H1 (cell line): ENCODE measurements around the gene FAM98C. TPM values are rescaled to one million over a fixed set of nuclear protein-coding genes. Genes with fewer than 3 reads are reported as not detected.
A peak's percentile ranks its signal among the peaks of the same experiment; 100 is the strongest.

Experiments used
- CTCF ChIA-PET: fragments of 300-600 bp; sonication (Branson Sonifier 250); formaldehyde crosslinking; loops from one replicate; lab custom pipeline; 2021; ENCODE audit not compliant: partially characterized antibody; lab: Charles Lee
- POLR2A ChIA-PET: fragments of 300-600 bp; sonication (Branson Sonifier 250); formaldehyde crosslinking; loops from one replicate; lab custom pipeline; 2021; ENCODE audit warnings: inconsistent platforms; ENCODE audit not compliant: partially characterized antibody; lab: Charles Lee
- DNase-seq, 2 experiments: peaks; one replicate each; pipeline versions ENCODE4 v3.0.0 to v3.0.0-alpha.2; 2010 to 2022; ENCODE audit warnings: low spot score in 2 of 2, low read depth in 1 of 2, mixed read lengths in 1 of 2
- FAIRE-seq: peaks from 2 replicates; lab custom pipeline; 2011; peaks lifted over from hg19 to GRCh38; lab: Jason Lieb, UNC
- H2AFZ ChIP-seq: 2 replicates; pipeline ENCODE4 v1.8.1; 2012; ENCODE audit warnings: low read length, inconsistent platforms
- H2AK5ac ChIP-seq: 2 replicates; pipeline ENCODE4 v1.6.1; 2013; ENCODE audit warnings: low read depth, low read length
- H2BK120ac ChIP-seq: replicated peaks from 2 replicates; pipeline ENCODE3; 2013; ENCODE audit warnings: low read depth, low read length, inconsistent platforms
- H2BK12ac ChIP-seq: 2 replicates; pipeline ENCODE4 v1.6.1; 2013; ENCODE audit warnings: low read depth, low read length
- H2BK15ac ChIP-seq: 2 replicates; pipeline ENCODE4 v1.6.1; 2013; ENCODE audit warnings: low read length
- H2BK20ac ChIP-seq: 2 replicates; pipeline ENCODE4 v1.6.1; 2013; ENCODE audit warnings: low read length
- H2BK5ac ChIP-seq: 2 replicates; pipeline ENCODE4 v1.6.1; 2013; ENCODE audit warnings: low read depth, low read length
- H3K14ac ChIP-seq: 2 replicates; pipeline ENCODE4 v1.6.1; 2013; ENCODE audit warnings: inconsistent platforms; ENCODE audit not compliant: insufficient read length
- H3K18ac ChIP-seq: 2 replicates; pipeline ENCODE4 v1.6.1; 2013; ENCODE audit warnings: low read length; ENCODE audit errors: extremely low read depth
- H3K23ac ChIP-seq: 2 replicates; pipeline ENCODE4 v1.6.1; 2013; ENCODE audit warnings: inconsistent platforms; ENCODE audit not compliant: insufficient read length
- H3K23me2 ChIP-seq: 2 replicates; pipeline ENCODE4 v1.6.1; 2013; ENCODE audit warnings: low read depth, low read length
- H3K27ac ChIP-seq: 2 replicates; pipeline ENCODE4 v1.6.1; 2011; ENCODE audit warnings: low read depth, low read length, inconsistent platforms
- H3K27me3 ChIP-seq, 4 experiments: replicated peaks in 1 of 4; 1 replicate in 1 of 4; 2 replicates in 3 of 4; pipeline versions ENCODE4 v1.6.1 to v1.8.1; 2011 to 2013; ENCODE audit warnings: low read length in 3 of 4, mild to moderate bottlenecking in 3 of 4, inconsistent platforms in 2 of 4, mixed read lengths in 2 of 4, moderate library complexity in 1 of 4; ENCODE audit not compliant: control insufficient read depth in 3 of 4, insufficient read depth in 3 of 4; ENCODE audit errors: extremely low read depth in 1 of 4
- H3K36me3 ChIP-seq, 4 experiments: 2 replicates each; pipeline versions ENCODE4 v1.6.1 to v1.8.1; 2011 to 2013; ENCODE audit warnings: mild to moderate bottlenecking in 4 of 4, low read length in 3 of 4, moderate library complexity in 2 of 4, control low read depth in 1 of 4, inconsistent platforms in 1 of 4; ENCODE audit not compliant: insufficient read depth in 4 of 4, control insufficient read depth in 2 of 4
- H3K4ac ChIP-seq: replicated peaks from 2 replicates; pipeline ENCODE3; 2013; ENCODE audit warnings: low read length, low read depth, mixed read lengths, inconsistent platforms; ENCODE audit not compliant: insufficient read length
- H3K4me1 ChIP-seq, 4 experiments: replicated peaks in 1 of 4; 1 replicate in 1 of 4; 2 replicates in 3 of 4; pipeline versions ENCODE4 v1.6.1 to v1.8.1; 2011 to 2013; ENCODE audit warnings: low read length in 3 of 4, inconsistent platforms in 2 of 4, mixed read lengths in 1 of 4; ENCODE audit not compliant: insufficient read depth in 4 of 4, control insufficient read depth in 3 of 4
- H3K4me2 ChIP-seq, 2 experiments: 2 replicates each; pipeline versions ENCODE4 v1.6.1 to v1.8.1; 2011 to 2013; ENCODE audit warnings: low read depth in 2 of 2, low read length in 2 of 2, control low read depth in 1 of 2, inconsistent platforms in 1 of 2, mild to moderate bottlenecking in 1 of 2; ENCODE audit not compliant: insufficient read depth in 1 of 2
- H3K4me3 ChIP-seq, 4 experiments: fragments of 200-600, 300-600 bp in 1 of 4; sonication (generic), shearing (Covaris generic), sonication (Bioruptor Twin) in 1 of 4; 2 replicates each; pipeline versions ENCODE4 v1.5.1 to v1.8.1; 2011 to 2016; ENCODE audit warnings: low read length in 4 of 4, low read depth in 3 of 4, control low read depth in 2 of 4, inconsistent platforms in 2 of 4, mild to moderate bottlenecking in 2 of 4, mixed read lengths in 1 of 4, moderate library complexity in 1 of 4; ENCODE audit not compliant: insufficient read depth in 2 of 4; ENCODE audit errors: extremely low read depth in 1 of 4
- H3K56ac ChIP-seq: replicated peaks from 2 replicates; pipeline ENCODE3; 2013; ENCODE audit warnings: low read depth, mild to moderate bottlenecking, mixed read lengths, low read length, inconsistent platforms; ENCODE audit not compliant: insufficient read length
- H3K79me1 ChIP-seq: 2 replicates; pipeline ENCODE4 v1.6.1; 2013; ENCODE audit warnings: low read depth, low read length, control low read depth
- H3K79me2 ChIP-seq, 2 experiments: 2 replicates each; pipeline versions ENCODE4 v1.6.1 to v1.8.1; 2012 to 2013; ENCODE audit warnings: low read length in 2 of 2, mild to moderate bottlenecking in 2 of 2, inconsistent platforms in 1 of 2; ENCODE audit not compliant: insufficient read depth in 2 of 2, control insufficient read depth in 1 of 2
- H3K9ac ChIP-seq, 4 experiments: replicated peaks in 1 of 4; 1 replicate in 1 of 4; 2 replicates in 3 of 4; pipeline versions ENCODE4 v1.6.1 to v1.8.1; 2011 to 2013; ENCODE audit warnings: low read depth in 3 of 4, low read length in 3 of 4, control low read depth in 2 of 4, mild to moderate bottlenecking in 2 of 4, moderate library complexity in 2 of 4, inconsistent platforms in 1 of 4; ENCODE audit errors: extremely low read depth in 1 of 4
- H3K9me3 ChIP-seq, 2 experiments: 2 replicates each; pipeline versions ENCODE4 v1.6.1 to v1.8.1; 2012 to 2013; ENCODE audit warnings: mild to moderate bottlenecking in 2 of 2, moderate library complexity in 2 of 2, control low read depth in 1 of 2, inconsistent platforms in 1 of 2, low read depth in 1 of 2, low read length in 1 of 2, mixed read lengths in 1 of 2; ENCODE audit not compliant: insufficient read depth in 2 of 2
- H4K20me1 ChIP-seq, 2 experiments: replicated peaks in 1 of 2; 2 replicates each; pipeline versions ENCODE3 to v1.8.1; 2011 to 2013; ENCODE audit warnings: inconsistent platforms in 2 of 2, low read length in 2 of 2, mild to moderate bottlenecking in 1 of 2; ENCODE audit not compliant: insufficient read depth in 2 of 2, control insufficient read depth in 1 of 2
- H4K5ac ChIP-seq: 2 replicates; pipeline ENCODE4 v1.6.1; 2013; ENCODE audit warnings: low read length, low read depth, mixed read lengths, inconsistent platforms; ENCODE audit not compliant: insufficient read length
- H4K8ac ChIP-seq: 2 replicates; pipeline ENCODE4 v1.8.0; 2013; ENCODE audit warnings: mild to moderate bottlenecking, moderate library complexity, low read length, inconsistent platforms; ENCODE audit not compliant: insufficient read depth; ENCODE audit errors: extremely low read depth
- H4K91ac ChIP-seq: replicated peaks from 2 replicates; pipeline ENCODE3; 2013; ENCODE audit warnings: low read length, mixed read lengths, inconsistent platforms; ENCODE audit not compliant: insufficient read length
- ASH2L ChIP-seq: fragments of 200-600, 300-600 bp; sonication (generic); IDR thresholded peaks from one replicate; pipeline ENCODE4 v1.7.1; 2017; ENCODE audit warnings: low read length
- HDAC6 ChIP-seq: IDR thresholded peaks from one replicate; pipeline ENCODE4 v1.7.1; 2012; ENCODE audit warnings: low read depth, mild to moderate bottlenecking, inconsistent platforms, low read length, moderate library complexity
- WGBS, 2 experiments: shearing (Covaris generic) in 1 of 2; methylation state at CpG; one replicate each; pipeline versions ENCODE4 v1.1.6 to v1.1.7; 2013 to 2015; ENCODE audit warnings: low lambda C conversion rate in 2 of 2, mixed read lengths in 2 of 2, inconsistent platforms in 1 of 2, low coverage in 1 of 2, missing lambda C conversion rate in 1 of 2; ENCODE audit not compliant: insufficient replicate concordance in 2 of 2, insufficient coverage in 1 of 2, insufficient read length in 1 of 2; ENCODE audit errors: extremely low coverage in 1 of 2, missing lambda C conversion rate in 1 of 2; 5-methylcytosine and 5-hydroxymethylcytosine counted together
- polyA plus RNA-seq, 7 experiments: library from polyadenylated mRNA; depleted of rRNA in 3 of 7; stranded (reverse) in 5 of 7; unstranded in 2 of 7; fragments of >200 nt in 5 of 7; fragments of 200-250 nt in 2 of 7; gene quantifications; 1 replicate in 5 of 7; 2 replicates in 1 of 7; 4 replicates in 1 of 7; pipeline versions ENCODE4 v1.2.1 to v1.2.3, GENCODE V29; 2011 to 2013; ENCODE audit warnings: missing spikeins in 2 of 7, mixed read lengths in 2 of 7
- total RNA-seq: library from RNA; stranded (reverse); fragmentation: NEBNext Ultra II Directional; extraction: Animal tissue kit (Norgen Biotek cat#: 25700); gene quantifications from 2 replicates; pipeline ENCODE4 v1.2.1, GENCODE V29; 2021

The FAM98C gene
- total and polyA plus RNA-seq, 2 of the 8 experiments (the other 6 are each of a cell fraction or from before 2014, with no cell fraction given) = 6.1 to 9.4 TPM

DNA sequence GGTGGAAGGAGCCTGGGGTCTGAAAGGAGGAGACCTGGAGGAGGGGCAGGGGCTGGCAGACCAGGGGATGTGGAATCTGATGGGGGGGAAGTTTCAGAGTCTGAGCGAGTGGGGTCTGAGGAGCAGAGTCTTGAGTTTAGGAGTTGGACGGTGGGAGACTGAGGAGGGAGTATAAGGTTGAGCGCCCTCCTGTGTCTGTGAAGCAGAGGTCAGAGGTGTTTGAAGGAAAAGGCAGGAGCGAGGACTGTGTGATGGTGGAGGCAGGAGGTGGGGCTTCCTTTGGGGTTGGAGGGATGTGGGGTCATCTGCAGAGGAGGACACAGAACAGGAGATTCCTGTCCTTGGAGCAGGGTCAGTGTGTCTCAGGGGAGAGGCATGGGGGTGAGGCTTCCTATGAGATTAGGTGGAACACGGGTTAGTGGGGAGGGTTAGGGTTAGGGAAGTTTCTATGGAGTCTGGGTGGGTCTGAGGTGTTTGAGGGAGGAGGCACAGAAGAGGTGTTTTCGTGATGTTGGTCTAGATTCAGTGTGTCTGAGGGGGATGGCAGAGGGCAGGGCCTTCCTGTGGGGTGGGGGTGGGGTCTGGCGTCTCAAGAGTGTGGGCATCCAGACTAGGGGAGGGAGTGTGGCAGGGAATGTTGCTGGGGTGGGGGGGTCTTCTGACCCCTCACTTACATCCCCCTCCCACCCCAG, 38.9 kb downstream of the FAM98C start:
- H3K4me2 ChIP-seq = no peak overlapping the region
- peaks cover 0 to 7% (median 5%) of the 10 kb centered on the region in 4 experiments; a peak in 5 of 8 replicates for H3K36me3 ChIP-seq
- no peak overlapping the region for H2BK5ac ChIP-seq
- H4K8ac ChIP-seq = peak overlapping the region; percentile 62
- ChIA-PET CTCF (interaction anchor here (0.7 to 2.9 kb wide), 5 partner anchors 33 to 228 kb away, joined by 3 to 35 read pairs (median 4); partner anchors contain the start of gene FAM98C), POLR2A (interaction anchor here (2.6 kb wide), 1 partner anchor 16 kb away, joined by 9 read pairs; the partner anchor contains the start of gene RASGRP4)
- H3K56ac ChIP-seq = no peak overlapping the region
- H3K4ac ChIP-seq = no peak overlapping the region
- no peak overlapping the region for H3K27ac ChIP-seq
- H2AFZ ChIP-seq = no peak overlapping the region
- H3K79me2 ChIP-seq = peaks cover 0 to under 1% of the 10 kb centered on the region in 2 experiments; a peak in 1 of 4 replicates
- no peak overlapping the region for H2BK20ac ChIP-seq
- DNase-seq (peak in 1 of 2 experiments; percentile 63), FAIRE-seq (peak; percentile 62)
- H3K23ac ChIP-seq = no peak overlapping the region
- no peak overlapping the region for H2BK15ac ChIP-seq
- H3K18ac ChIP-seq = peak overlapping the region; percentile 60
- no peak overlapping the region for H4K5ac ChIP-seq
- WGBS, 2 experiments = 42% methylated on average over 5 of the region's 7 CpGs; no CpG with 5 or more reads in 1 of the 2 experiments
- no peak overlapping the region for H2BK120ac ChIP-seq
- no peaks in the 10 kb centered on the region for H3K79me1 ChIP-seq
- H3K9ac ChIP-seq = no peak overlapping the region
- H4K91ac ChIP-seq = no peak overlapping the region
- H3K4me3 ChIP-seq = no peak overlapping the region
- H3K27me3 ChIP-seq = no peaks in the 10 kb centered on the region
- H3K4me1 ChIP-seq = peaks cover 0 to 5% (median 3%) of the 10 kb centered on the region in 4 experiments; a peak in 5 of 7 replicates
- H3K9me3 ChIP-seq = no peaks in the 10 kb centered on the region
- H2AK5ac ChIP-seq = no peak overlapping the region
- peaks cover 0 to 2% of the 10 kb centered on the region in 2 experiments for H4K20me1 ChIP-seq
- no peak overlapping the region for H3K14ac ChIP-seq
- no peaks in the 10 kb centered on the region for H3K23me2 ChIP-seq
- H2BK12ac ChIP-seq = no peak overlapping the region
- TF ChIP-seq ASH2L (no peak), HDAC6 (no peak)
